ENCODE data around the gene ATXN7. TPM values are rescaled to one million over a fixed set of nuclear protein-coding genes. Genes with fewer than 3 reads are reported as not detected.

Gene ATXN7
- total and polyA plus RNA-seq, 2 of the 13 experiments (the other 11 are each of a cell fraction or from before 2014, with no cell fraction given), result 13.8 to 20.0 TPM

GRCh38 chr3:63863150-63864007, at the start of gene ATXN7, which contains the start of gene THOC7 (continued):
- no peak for TF ChIP-seq HMG20B (CRISPR knock-in tag; conservative IDR thresholded peaks at IDR 0.05)
- no peak for TF ChIP-seq ZNF451 (CRISPR knock-in tag; IDR thresholded peaks at IDR 0.05)
- TF ChIP-seq SIX1 (CRISPR knock-in tag; IDR thresholded peaks at IDR 0.05; ENCODE audit: borderline replicate concordance), result no peak
- no peak for TF ChIP-seq ZNF761 (CRISPR knock-in tag; conservative IDR thresholded peaks at IDR 0.05)
- TF ChIP-seq PRDM4 (CRISPR knock-in tag; IDR thresholded peaks at IDR 0.05; ENCODE audit: borderline replicate concordance), result no peak
- TF ChIP-seq TAF15 (IDR thresholded peaks at IDR 0.05; ENCODE audit: low read depth, low read length, poor library complexity, severe bottlenecking), result no peak
- no peak for TF ChIP-seq NFKBIZ (CRISPR knock-in tag; IDR thresholded peaks at IDR 0.05)
- peak; percentile 75 for TF ChIP-seq YY1 (IDR thresholded peaks at IDR 0.05; ENCODE audit: insufficient read depth, insufficient replicate concordance, low read depth, low read length)
- TF ChIP-seq ZBTB25 (CRISPR knock-in tag; IDR thresholded peaks at IDR 0.05), result no peak
- TF ChIP-seq CCDC6 (CRISPR knock-in tag; IDR thresholded peaks at IDR 0.05), result no peak
- no peak for TF ChIP-seq NPAS2 (CRISPR knock-in tag; IDR thresholded peaks at IDR 0.05; ENCODE audit: borderline replicate concordance)
- TF ChIP-seq CEBPG (CRISPR knock-in tag; IDR thresholded peaks at IDR 0.05), result no peak
- TF ChIP-seq EZH2 (conservative IDR thresholded peaks at IDR 0.05; ENCODE audit: low read depth, low read length), result no peak
- TF ChIP-seq NFAT5 (CRISPR knock-in tag; IDR thresholded peaks at IDR 0.05), result 0 out of 2 replicates have a peak, but pooled peaks have one; percentile 30
- TF ChIP-seq ZNF501 (CRISPR knock-in tag; IDR thresholded peaks at IDR 0.05), result no peak; the same call in 1 of the 2 replicates
- no peak for TF ChIP-seq IKZF4 (CRISPR knock-in tag; IDR thresholded peaks at IDR 0.05; ENCODE audit: borderline replicate concordance, low read depth, not compliant biosample characterization)
- TF ChIP-seq ZNF781 (CRISPR knock-in tag; IDR thresholded peaks at IDR 0.05; ENCODE audit: borderline replicate concordance, not compliant biosample characterization), result no peak
- TF ChIP-seq ZNF780A (CRISPR knock-in tag; IDR thresholded peaks at IDR 0.05), result no peak
- TF ChIP-seq ZNF569 (CRISPR knock-in tag; IDR thresholded peaks at IDR 0.05; ENCODE audit: borderline replicate concordance), result no peak

All from HepG2 (cell line).